Measurements from ENCODE around the gene MGAT1.
A peak's percentile ranks its signal among the peaks of the same experiment; 100 is the strongest.

The MGAT1 gene

GRCh38 chr5:180823940-180824629 is 21.5 kb upstream of the MGAT1 start:
- DNase-seq, result no peak

GRCh38 chr5:180823346-180823745 is 20.7 kb upstream of the MGAT1 start:
- DNase-seq, result no peak

- DNase-seq, result no peak
Measured at GRCh38 chr5:180821538-180821937, 18.9 kb upstream of the MGAT1 start.

- DNase-seq, result peak; percentile 73
Measured at GRCh38 chr5:180820788-180821321, 18.2 kb upstream of the MGAT1 start.

GRCh38 chr5:180818677-180819341 is 16.2 kb upstream of the MGAT1 start:
- DNase-seq, result no peak

GRCh38 chr5:180817893-180818674 is 15.5 kb upstream of the MGAT1 start:
- no peak for DNase-seq

GRCh38 chr5:180816608-180817534 is 14.3 kb upstream of the MGAT1 start:
- DNase-seq, result peak; percentile 54

- peak; percentile 66 for DNase-seq
Measured at GRCh38 chr5:180815293-180815917, 12.8 kb upstream of the MGAT1 start.

GRCh38 chr5:180813420-180813819 is 10.8 kb upstream of the MGAT1 start:
- peak; percentile 30 for DNase-seq

- DNase-seq, result no peak
Measured at GRCh38 chr5:180811623-180812124, 9.1 kb upstream of the MGAT1 start.

- peak; percentile 85 for DNase-seq
Measured at GRCh38 chr5:180810959-180811622, 8.5 kb upstream of the MGAT1 start.

GRCh38 chr5:180810210-180810958 is 7.8 kb upstream of the MGAT1 start:
- DNase-seq, result peak; percentile 97

GRCh38 chr5:180809403-180810209 is 7.0 kb upstream of the MGAT1 start:
- DNase-seq, result peak; percentile 94

- DNase-seq, result no peak
Measured at GRCh38 chr5:180808461-180809000, 5.9 kb upstream of the MGAT1 start.

- DNase-seq, result no peak
Measured at GRCh38 chr5:180807654-180808414, 5.2 kb upstream of the MGAT1 start.

GRCh38 chr5:180807046-180807445 is 4.4 kb upstream of the MGAT1 start:
- DNase-seq, result no peak

- no peak for DNase-seq
Measured at GRCh38 chr5:180806351-180807011, 3.9 kb upstream of the MGAT1 start.

- DNase-seq, result no peak
Measured at GRCh38 chr5:180804129-180804618, 1.6 kb upstream of the MGAT1 start.
